SK-N-MC (cell line): ENCODE data around the gene AGTPBP1.

Experiments
- EZH2 ChIP-seq: fragments of 200-600 bp; sonication (generic); IDR thresholded peaks from one replicate; pipeline ENCODE4 v1.6.1; 2017; ENCODE audit warnings: antibody characterized with exemption
- POLR2AphosphoS5 ChIP-seq: IDR thresholded peaks from 2 replicates; pipeline ENCODE4 v1.6.1; 2012; ENCODE audit warnings: mild to moderate bottlenecking, low read depth, low read length, borderline replicate concordance

DNA sequence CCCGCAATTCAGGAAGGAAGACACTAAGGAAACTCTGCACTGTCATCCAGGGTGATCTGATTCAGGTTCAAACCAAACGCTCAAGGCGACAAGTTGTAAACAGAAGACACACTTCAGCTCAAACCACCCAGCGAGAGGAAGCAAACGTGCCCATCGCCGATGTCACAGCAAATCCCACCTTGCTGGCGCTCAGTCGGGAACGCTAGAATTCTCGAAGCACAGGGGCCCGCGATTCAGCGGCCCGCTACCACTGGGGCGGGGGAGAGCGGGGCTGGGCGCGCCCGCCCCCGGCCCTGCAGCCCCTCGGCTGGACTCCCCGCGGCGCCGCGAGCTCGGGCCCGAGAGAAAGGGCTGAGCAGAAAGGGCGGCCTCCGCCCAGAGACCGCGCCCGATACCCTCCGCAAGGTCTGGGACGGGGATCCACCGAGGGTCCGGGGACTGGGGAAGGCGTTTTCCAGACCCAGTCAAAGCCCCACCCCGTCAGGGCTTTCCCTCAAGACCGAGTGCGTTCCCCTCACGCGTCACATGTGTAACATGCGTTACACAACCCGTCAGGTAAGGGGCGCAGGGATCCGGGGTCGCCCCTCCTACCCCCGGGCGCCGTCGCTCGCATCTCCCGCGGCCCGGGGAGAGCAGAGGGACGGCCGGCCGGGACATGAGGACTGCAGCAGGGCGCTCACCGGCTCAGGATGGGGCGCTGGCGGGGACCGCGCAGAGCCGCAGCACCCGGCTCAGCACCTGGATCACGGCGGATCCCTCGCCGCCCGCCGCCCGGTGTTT is 469 bp downstream of the AGTPBP1 start:
- TF ChIP-seq EZH2, result no peak
- TF ChIP-seq POLR2AphosphoS5, result no peak
